Measurements from ENCODE around the gene OR9Q1.

Gene OR9Q1

GRCh38 chr11:58086528-58086927 lies 62.8 kb downstream of the OR9Q1 start:
- in situ Hi-C loops (cut with HindIII; ENCODE audit: low sequenced_read_pairs): no loop called here
- no peak for DNase-seq (ENCODE audit: low read depth)
- no peak for TF ChIP-seq CTCF (IDR thresholded peaks at IDR 0.05; ENCODE audit: low read depth, low read length, missing control alignments)
- H3K4me3 ChIP-seq (ENCODE audit: low read depth, low read length): no peak overlapping the region

- in situ Hi-C loops (cut with HindIII; ENCODE audit: low sequenced_read_pairs): no loop called here
- no peak overlapping the region for H3K4me3 ChIP-seq (ENCODE audit: low read depth, low read length)
These were observed 73.8 kb downstream of the OR9Q1 start for GRCh38 chr11:58097437-58097836.

GRCh38 chr11:58121096-58121495 lies 97.4 kb downstream of the OR9Q1 start:
- H3K4me3 ChIP-seq (ENCODE audit: low read depth, low read length): no peak overlapping the region
- no peak for TF ChIP-seq CTCF (IDR thresholded peaks at IDR 0.05; ENCODE audit: low read depth, low read length, missing control alignments)
- no peak for DNase-seq (ENCODE audit: low read depth)
- in situ Hi-C loops (cut with HindIII; ENCODE audit: low sequenced_read_pairs): no loop called here

More at GRCh38 chr11:58097437-58097836, 73.8 kb downstream of the OR9Q1 start:
- no peak for DNase-seq (ENCODE audit: low read depth)
- TF ChIP-seq CTCF (IDR thresholded peaks at IDR 0.05; ENCODE audit: low read depth, low read length, missing control alignments): no peak

GRCh38 chr11:58125469-58125868 lies 101.8 kb downstream of the OR9Q1 start, which contains the start of gene OR9I1:
Gene OR9I1, minus strand, starts transcription at chr11:58125530. Its CDS starts 6,086 bp downstream, at chr11:58119444.
- TF ChIP-seq CTCF (IDR thresholded peaks at IDR 0.05; ENCODE audit: low read depth, low read length, missing control alignments): no peak
- H3K4me3 ChIP-seq (ENCODE audit: low read depth, low read length): no peak within 1 kb of the TSS
- in situ Hi-C loops (cut with HindIII; ENCODE audit: low sequenced_read_pairs): no loop called here
- DNase-seq (ENCODE audit: low read depth): no peak

- TF ChIP-seq CTCF (IDR thresholded peaks at IDR 0.05; ENCODE audit: low read depth, low read length, missing control alignments): no peak
- DNase-seq (ENCODE audit: low read depth): no peak
These were observed 103.7 kb downstream of the OR9Q1 start for GRCh38 chr11:58127350-58127749.

GRCh38 chr11:58133309-58134076 lies 109.8 kb downstream of the OR9Q1 start:
- no peak for DNase-seq (ENCODE audit: low read depth)
- TF ChIP-seq CTCF (IDR thresholded peaks at IDR 0.05; ENCODE audit: low read depth, low read length, missing control alignments): no peak
- in situ Hi-C loops (cut with HindIII; ENCODE audit: low sequenced_read_pairs): no loop called here
- H3K4me3 ChIP-seq (ENCODE audit: low read depth, low read length): no peak overlapping the region

More at GRCh38 chr11:58127350-58127749, 103.7 kb downstream of the OR9Q1 start:
- H3K4me3 ChIP-seq (ENCODE audit: low read depth, low read length): no peak overlapping the region
- in situ Hi-C loops (cut with HindIII; ENCODE audit: low sequenced_read_pairs): no loop called here
